ENCODE results near the gene KCNJ11. TPM values are rescaled to one million over a fixed set of nuclear protein-coding genes. Genes with fewer than 3 reads are reported as not detected.
A peak's percentile ranks its signal among the peaks of the same experiment; 100 is the strongest.

The KCNJ11 gene
- total and polyA plus RNA-seq, 2 of the 13 experiments (the other 11 are each of a cell fraction or from before 2014, with no cell fraction given): 0.38 to 1.6 TPM

- TF ChIP-seq ATF4 (CRISPR knock-in tag; IDR thresholded peaks at IDR 0.05) (no peak), SRF (IDR thresholded peaks at IDR 0.05; ENCODE audit: low read depth, low read length) (no peak), ZNF350 (CRISPR knock-in tag; IDR thresholded peaks at IDR 0.05; ENCODE audit: borderline replicate concordance, low read depth) (peak; percentile 54), ZNF577 (CRISPR knock-in tag; IDR thresholded peaks at IDR 0.05; ENCODE audit: borderline replicate concordance, low read depth) (no peak), CTCF (CRISPR knock-in tag; IDR thresholded peaks at IDR 0.05) (peak; percentile 42), HHEX (CRISPR knock-in tag; IDR thresholded peaks at IDR 0.05) (no peak), ZBTB7B (CRISPR knock-in tag; IDR thresholded peaks at IDR 0.05) (peak; percentile 95; the same call in 1 of the 2 replicates), KDM2A (CRISPR knock-in tag; IDR thresholded peaks at IDR 0.05; ENCODE audit: borderline replicate concordance, low read depth) (peak; percentile 89; the same call in 1 of the 2 replicates), GATA4 (IDR thresholded peaks at IDR 0.05; ENCODE audit: borderline replicate concordance, low read depth) (no peak), SIX4 (CRISPR knock-in tag; IDR thresholded peaks at IDR 0.05) (no peak; the same call in 1 of the 2 replicates), SPEN (CRISPR knock-in tag; IDR thresholded peaks at IDR 0.05; ENCODE audit: low read depth) (peak; percentile 70), MTA3 (CRISPR knock-in tag; IDR thresholded peaks at IDR 0.05) (no peak), ZNF687 (CRISPR knock-in tag; IDR thresholded peaks at IDR 0.05) (peak; percentile 97), DDIT3 (CRISPR knock-in tag; IDR thresholded peaks at IDR 0.05) (no peak), SAP130 (CRISPR knock-in tag; IDR thresholded peaks at IDR 0.05; ENCODE audit: low read depth) (peak; percentile 90), ZBTB3 (CRISPR knock-in tag; IDR thresholded peaks at IDR 0.05; ENCODE audit: borderline replicate concordance, low read depth) (peak; percentile 24; the same call in 1 of the 2 replicates), SETDB1 (CRISPR knock-in tag; IDR thresholded peaks at IDR 0.05; ENCODE audit: borderline replicate concordance) (no peak), ZNF724P (CRISPR knock-in tag; IDR thresholded peaks at IDR 0.05; ENCODE audit: borderline replicate concordance) (peak; percentile 88; the same call in 1 of the 2 replicates), ZBTB39 (CRISPR knock-in tag; IDR thresholded peaks at IDR 0.05) (no peak)
These were observed 35.3 kb downstream of the KCNJ11 start (continued) for GRCh38 chr11:17352950-17353820.
